Thyroid gland (tissue), 4 donors: ENCODE data around the gene PMEPA1. TPM values are rescaled to one million over a fixed set of nuclear protein-coding genes. Genes with fewer than 3 reads are reported as not detected.

Experiments
- DNase-seq, 2 donors: peaks; one replicate each; pipeline ENCODE4 v3.0.0-alpha.2; 2019
- H3K27ac ChIP-seq, 3 donors: fragments of 200-600 bp; sonication (generic); 1 replicate in 2 of 3; 2 replicates in 1 of 3; pipeline ENCODE4 v1.5.1; 2016 to 2019; ENCODE audit warnings: mild to moderate bottlenecking in 1 of 3, moderate library complexity in 1 of 3
- H3K27me3 ChIP-seq: fragments of 200-600 bp; sonication (generic); one replicate; pipeline ENCODE4 v1.5.1; 2019
- H3K36me3 ChIP-seq, 2 donors: fragments of 200-600 bp; sonication (generic); one replicate each; pipeline ENCODE4 v1.5.1; 2016 to 2019
- H3K4me1 ChIP-seq, 2 donors: fragments of 200-600 bp; sonication (generic); one replicate each; pipeline ENCODE4 v1.5.1; 2017 to 2019
- H3K4me3 ChIP-seq, 3 donors: fragments of 200-600 bp; sonication (generic); replicated peaks in 1 of 3; 1 replicate in 2 of 3; 2 replicates in 1 of 3; pipeline ENCODE4 v1.5.1; 2016; ENCODE audit warnings: mild to moderate bottlenecking in 1 of 3
- H3K9me3 ChIP-seq: fragments of 200-600 bp; sonication (generic); one replicate; pipeline ENCODE4 v1.5.1; 2017
- POLR2A ChIP-seq, 2 donors: fragments of 450-650 bp; IDR thresholded peaks; one replicate each; pipeline ENCODE4 v1.6.1; 2017; ENCODE audit warnings: antibody characterized with exemption in 2 of 2, mild to moderate bottlenecking in 2 of 2, moderate library complexity in 1 of 2
- WGBS, 2 donors: methylation state at CpG; one replicate each; pipeline ENCODE4 v1.1.5; 2017; 5-methylcytosine and 5-hydroxymethylcytosine counted together
- intact Hi-C: fragments of 100-400 bp; cut with DNase I; formaldehyde crosslinking; loops from one replicate; pipeline ENCODE4 v1.15.1; 2023
- total RNA-seq, 4 donors: library from RNA; depleted of rRNA; stranded (reverse); fragments of >200 nt; gene quantifications; one replicate each; pipeline ENCODE4 v1.2.3, GENCODE V29; 2016
- TF ChIP-seq, protein P1 (sequence below), 6 experiments: fragments of 200-600 bp in 3 of 6; fragments of 450-650 bp in 3 of 6; sonication (generic) in 3 of 6; IDR thresholded peaks; one replicate each; pipeline ENCODE4 v1.5.1; 2016 to 2019; ENCODE audit warnings: antibody characterized with exemption in 6 of 6, mild to moderate bottlenecking in 2 of 6, inconsistent platforms in 1 of 6, moderate library complexity in 1 of 6

The PMEPA1 gene
- total RNA-seq, 4 donors from 2014 or later, result 6.5 to 12.6 (median 8.3) TPM

DNA sequence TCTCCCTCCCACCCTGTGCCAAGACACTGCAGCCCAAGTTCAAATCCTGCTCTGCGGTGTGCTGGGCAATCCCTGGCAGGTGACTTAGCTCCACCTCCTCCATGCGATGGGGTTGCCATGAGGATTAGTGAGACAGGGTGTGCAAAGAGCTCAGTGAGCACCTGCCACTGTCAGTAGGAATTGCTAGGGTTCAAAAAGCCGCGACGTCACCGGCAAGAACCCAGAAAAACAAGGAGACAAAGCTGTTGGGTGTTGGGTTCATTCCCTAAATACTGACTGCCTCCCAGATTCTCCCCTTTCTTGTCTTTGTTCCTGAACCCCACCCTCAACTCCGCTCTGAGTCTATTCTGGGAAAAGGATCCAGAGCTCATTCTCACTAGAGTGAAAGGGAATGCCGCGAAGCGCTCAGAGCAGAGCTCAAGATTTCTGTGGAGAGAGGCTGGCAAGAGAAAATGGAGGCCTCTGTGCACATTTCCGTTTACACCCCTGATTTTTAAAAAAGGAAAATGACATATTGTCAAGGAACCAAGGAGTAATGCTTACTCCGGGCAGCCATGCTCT is 13.3 kb downstream of the PMEPA1 start:
- Histone ChIP-seq H3K4me1 (peaks cover 0 to 4% of the 10 kb centered on the region in 2 donors), H3K36me3 (no peaks in the 10 kb centered on the region), H3K27me3 (no peaks in the 10 kb centered on the region), H3K9me3 (no peaks in the 10 kb centered on the region), H3K4me3 (no peak overlapping the region), H3K27ac (no peak overlapping the region)
- WGBS, 2 donors, result 93 to 94% methylated on average over 12 of the region's 12 CpGs
- DNase-seq, result no peak
- TF ChIP-seq, protein P1, sequence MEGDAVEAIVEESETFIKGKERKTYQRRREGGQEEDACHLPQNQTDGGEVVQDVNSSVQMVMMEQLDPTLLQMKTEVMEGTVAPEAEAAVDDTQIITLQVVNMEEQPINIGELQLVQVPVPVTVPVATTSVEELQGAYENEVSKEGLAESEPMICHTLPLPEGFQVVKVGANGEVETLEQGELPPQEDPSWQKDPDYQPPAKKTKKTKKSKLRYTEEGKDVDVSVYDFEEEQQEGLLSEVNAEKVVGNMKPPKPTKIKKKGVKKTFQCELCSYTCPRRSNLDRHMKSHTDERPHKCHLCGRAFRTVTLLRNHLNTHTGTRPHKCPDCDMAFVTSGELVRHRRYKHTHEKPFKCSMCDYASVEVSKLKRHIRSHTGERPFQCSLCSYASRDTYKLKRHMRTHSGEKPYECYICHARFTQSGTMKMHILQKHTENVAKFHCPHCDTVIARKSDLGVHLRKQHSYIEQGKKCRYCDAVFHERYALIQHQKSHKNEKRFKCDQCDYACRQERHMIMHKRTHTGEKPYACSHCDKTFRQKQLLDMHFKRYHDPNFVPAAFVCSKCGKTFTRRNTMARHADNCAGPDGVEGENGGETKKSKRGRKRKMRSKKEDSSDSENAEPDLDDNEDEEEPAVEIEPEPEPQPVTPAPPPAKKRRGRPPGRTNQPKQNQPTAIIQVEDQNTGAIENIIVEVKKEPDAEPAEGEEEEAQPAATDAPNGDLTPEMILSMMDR (IDR thresholded peaks at IDR 0.05), result no peak
- TF ChIP-seq POLR2A (IDR thresholded peaks at IDR 0.05), result no peak
- intact Hi-C loops, result no loop called here

DNA sequence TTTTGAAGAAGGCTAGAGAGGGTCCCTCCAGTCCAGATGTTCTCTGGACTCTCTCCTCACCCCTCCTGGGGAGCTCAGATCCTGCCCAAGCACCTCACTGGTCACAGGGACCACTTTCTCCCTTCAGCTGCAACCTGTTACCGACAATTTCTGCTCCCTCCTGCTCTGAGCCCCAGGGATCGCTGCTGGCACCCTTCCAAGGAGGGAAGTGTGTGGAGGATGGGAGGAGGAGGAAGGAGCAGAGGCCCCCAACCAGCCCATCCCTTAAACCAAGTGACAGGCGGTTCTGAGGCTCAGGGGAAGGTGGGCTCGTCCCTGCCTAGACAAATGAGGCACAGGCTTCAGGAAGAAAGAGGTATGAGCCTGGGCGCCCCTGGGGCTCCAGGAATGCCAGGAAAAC is 13.9 kb downstream of the PMEPA1 start:
- Histone ChIP-seq H3K27ac (no peak overlapping the region), H3K9me3 (no peaks in the 10 kb centered on the region), H3K4me3 (no peak overlapping the region), H3K4me1 (peaks cover 0 to 4% of the 10 kb centered on the region in 2 donors), H3K36me3 (no peaks in the 10 kb centered on the region), H3K27me3 (no peaks in the 10 kb centered on the region)
- intact Hi-C loops, result no loop called here
- DNase-seq, result no peak
- 57 to 62% methylated on average over 4 to 5 of the region's 5 CpGs for WGBS, 2 donors
- TF ChIP-seq, protein P1 (IDR thresholded peaks at IDR 0.05), result no peak
- no peak for TF ChIP-seq POLR2A (IDR thresholded peaks at IDR 0.05)

DNA sequence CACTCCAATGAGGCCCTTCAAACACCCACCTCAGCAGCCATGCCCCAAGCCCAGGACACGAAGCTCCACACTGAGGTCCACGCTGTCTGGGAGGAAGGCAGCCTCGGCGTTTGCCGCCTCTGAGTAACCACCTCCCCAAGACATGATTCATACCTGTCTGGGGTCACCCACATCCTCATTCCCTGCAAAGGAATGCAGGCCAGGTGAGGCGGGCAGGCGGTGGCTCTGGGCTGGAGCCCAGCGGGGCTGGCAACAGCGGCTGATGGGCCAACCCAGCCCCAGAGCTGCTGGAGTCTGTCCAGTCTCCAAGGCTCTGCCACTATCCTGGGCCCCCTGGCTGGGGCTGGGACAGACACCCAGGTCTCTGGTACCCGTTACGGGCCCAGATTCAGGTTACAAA is 14.8 kb downstream of the PMEPA1 start:
- WGBS, 2 donors, result 94 to 99% methylated on average over 10 to 11 of the region's 11 CpGs
- H3K27me3 ChIP-seq, result no peaks in the 10 kb centered on the region
- no peaks in the 10 kb centered on the region for H3K9me3 ChIP-seq
- H3K4me3 ChIP-seq, result no peak overlapping the region
- TF ChIP-seq POLR2A (IDR thresholded peaks at IDR 0.05), result no peak
- TF ChIP-seq, protein P1 (IDR thresholded peaks at IDR 0.05), result no peak
- no peaks in the 10 kb centered on the region for H3K36me3 ChIP-seq
- H3K27ac ChIP-seq, result no peak overlapping the region
- peaks cover 0 to 4% of the 10 kb centered on the region in 2 donors for H3K4me1 ChIP-seq
- intact Hi-C loops, result no loop called here
- DNase-seq, result no peak

DNA sequence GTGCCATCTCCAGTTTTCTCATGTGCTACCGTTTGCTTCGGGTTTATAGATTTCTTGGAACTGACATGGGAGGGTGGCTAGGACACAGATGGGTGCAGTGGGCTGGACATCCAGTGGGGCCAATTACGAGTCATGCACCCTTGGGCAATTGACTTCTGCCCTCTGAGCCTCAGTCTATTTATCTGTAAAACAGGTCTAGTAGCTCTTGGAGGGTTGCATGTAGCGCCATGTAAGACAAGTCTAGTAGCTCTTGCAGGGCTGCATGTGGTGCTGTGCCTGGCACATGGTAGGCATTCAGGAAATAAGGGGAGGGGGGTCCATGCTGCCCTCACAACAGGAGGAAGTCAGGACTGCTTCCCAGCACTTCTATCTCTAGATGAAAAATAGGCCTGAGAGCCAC is 15.3 kb downstream of the PMEPA1 start:
- Histone ChIP-seq H3K27ac (no peak overlapping the region), H3K27me3 (no peaks in the 10 kb centered on the region), H3K9me3 (no peaks in the 10 kb centered on the region), H3K4me1 (peaks cover 0 to 4% of the 10 kb centered on the region in 2 donors), H3K4me3 (no peak overlapping the region), H3K36me3 (no peaks in the 10 kb centered on the region)
- no peak for TF ChIP-seq POLR2A (IDR thresholded peaks at IDR 0.05)
- TF ChIP-seq, protein P1 (IDR thresholded peaks at IDR 0.05), result no peak
- no peak for DNase-seq
- intact Hi-C loops, result no loop called here
- 92 to 94% methylated on average over 4 of the region's 4 CpGs for whole genome bisulfite sequencing, 2 donors

DNA sequence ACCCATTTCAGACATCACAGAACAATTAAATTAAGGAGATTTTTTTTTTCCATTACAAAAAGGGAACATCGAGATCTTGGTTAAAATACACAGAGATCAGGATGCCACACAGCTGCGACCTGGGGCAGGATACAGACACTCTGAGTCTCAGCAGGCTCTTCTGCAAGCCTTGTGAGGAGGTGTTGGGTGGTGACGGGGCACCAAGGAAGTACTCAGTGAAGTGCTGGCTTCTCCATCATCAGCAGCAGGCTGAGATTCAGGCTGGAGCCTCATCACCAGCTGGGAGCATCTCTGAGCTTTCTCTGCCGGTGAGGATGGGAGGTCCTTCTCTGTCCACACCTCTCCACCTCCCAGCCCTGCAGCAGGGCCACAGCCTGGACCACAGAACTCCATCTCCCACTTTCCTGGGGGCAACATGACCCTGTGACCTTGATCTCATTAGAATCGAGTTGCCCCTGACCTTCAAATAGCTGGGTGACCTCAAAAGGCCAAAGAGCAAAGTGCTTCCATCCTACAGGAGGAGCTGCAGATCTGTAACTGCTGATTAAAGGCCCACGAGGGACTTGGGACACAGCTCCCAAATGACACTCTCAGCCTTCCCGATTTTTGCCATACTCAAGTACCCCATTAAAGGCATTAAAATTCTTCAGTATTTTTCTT is 16.0 kb downstream of the PMEPA1 start:
- H3K27me3 ChIP-seq, result no peaks in the 10 kb centered on the region
- peaks cover 0 to 4% of the 10 kb centered on the region in 2 donors for H3K4me1 ChIP-seq
- H3K4me3 ChIP-seq, result no peak overlapping the region
- TF ChIP-seq, protein P1 (IDR thresholded peaks at IDR 0.05), result no peak
- no peak for TF ChIP-seq POLR2A (IDR thresholded peaks at IDR 0.05)
- no peak for DNase-seq
- no peaks in the 10 kb centered on the region for H3K36me3 ChIP-seq
- WGBS, 2 donors, result 80% methylated on average over 7 of the region's 7 CpGs
- intact Hi-C loops, result no loop called here
- no peak overlapping the region for H3K27ac ChIP-seq
- no peaks in the 10 kb centered on the region for H3K9me3 ChIP-seq
